GM21717 (cell line): ENCODE data around the gene LYZL4.

ENCODE experiments used
- ATAC-seq: cut with Tn5 transposase; IDR thresholded peaks from one replicate; pipeline ENCODE4 v1.9.1; 2021; ENCODE audit warnings: mild to moderate bottlenecking, moderate library complexity; ENCODE audit not compliant: unreplicated experiment

Gene LYZL4, protein sequence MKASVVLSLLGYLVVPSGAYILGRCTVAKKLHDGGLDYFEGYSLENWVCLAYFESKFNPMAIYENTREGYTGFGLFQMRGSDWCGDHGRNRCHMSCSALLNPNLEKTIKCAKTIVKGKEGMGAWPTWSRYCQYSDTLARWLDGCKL

DNA sequence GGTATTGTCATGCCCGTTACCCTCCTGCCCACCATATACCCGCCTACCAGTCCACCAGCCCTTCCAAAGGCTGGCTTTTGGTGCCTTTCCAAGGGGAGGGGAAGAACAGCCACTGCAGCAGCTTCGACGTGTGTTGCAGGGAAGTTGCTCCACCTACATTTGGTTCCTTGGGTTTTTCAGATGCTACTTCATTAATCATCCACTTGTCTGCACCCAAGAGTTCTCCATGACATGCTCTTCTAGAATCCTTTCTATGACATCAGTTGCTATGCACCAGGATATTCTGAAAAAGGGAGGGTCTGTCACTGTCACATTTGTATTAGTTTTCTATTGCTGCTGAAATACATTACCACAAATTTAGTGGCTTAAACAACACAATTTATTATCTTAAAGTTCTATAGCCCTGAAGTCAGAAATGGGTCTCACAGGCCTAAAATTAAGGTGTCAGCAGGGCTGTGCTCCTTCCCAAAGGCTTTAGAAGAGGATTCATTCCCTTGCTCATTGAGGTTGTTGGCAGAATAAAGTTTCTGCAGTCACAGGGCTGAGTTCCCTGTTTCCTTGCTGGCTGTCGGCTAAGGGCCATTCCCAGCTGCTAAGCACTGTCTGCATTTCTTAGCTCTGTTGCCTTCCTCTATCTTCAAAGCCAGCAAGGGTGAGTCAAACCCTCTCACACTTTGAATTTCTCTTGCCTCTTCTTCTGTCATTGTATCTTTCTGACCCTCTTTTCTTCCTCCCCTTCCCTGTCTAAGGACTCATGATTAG is at the start of gene LYZL4:
Gene LYZL4, minus strand, starts transcription at position 241 of the 762 bp plus-strand sequence. CDS start 3,359 bp downstream, outside the sequence.
- ATAC-seq: no peak

DNA sequence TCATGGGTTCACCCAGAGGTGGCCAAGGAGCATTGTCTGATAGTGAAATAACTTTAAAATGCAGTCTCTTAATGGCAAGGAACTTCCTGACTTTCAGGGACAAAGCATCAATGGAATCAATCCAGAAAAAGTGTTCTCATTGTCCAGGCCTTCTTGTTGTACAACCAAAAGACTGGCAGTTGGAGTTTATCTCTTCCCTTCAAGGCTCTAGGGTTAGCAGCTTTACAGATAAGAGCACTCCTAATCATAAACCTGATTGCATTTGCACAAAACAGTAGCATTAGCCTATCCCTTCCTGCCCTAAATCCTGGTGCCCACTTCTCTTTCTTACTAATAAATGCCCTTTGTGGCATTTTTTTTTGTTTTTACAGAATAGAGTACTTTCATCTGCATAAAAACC is 48.7 kb upstream of the LYZL4 start:
- ATAC-seq: no peak

DNA sequence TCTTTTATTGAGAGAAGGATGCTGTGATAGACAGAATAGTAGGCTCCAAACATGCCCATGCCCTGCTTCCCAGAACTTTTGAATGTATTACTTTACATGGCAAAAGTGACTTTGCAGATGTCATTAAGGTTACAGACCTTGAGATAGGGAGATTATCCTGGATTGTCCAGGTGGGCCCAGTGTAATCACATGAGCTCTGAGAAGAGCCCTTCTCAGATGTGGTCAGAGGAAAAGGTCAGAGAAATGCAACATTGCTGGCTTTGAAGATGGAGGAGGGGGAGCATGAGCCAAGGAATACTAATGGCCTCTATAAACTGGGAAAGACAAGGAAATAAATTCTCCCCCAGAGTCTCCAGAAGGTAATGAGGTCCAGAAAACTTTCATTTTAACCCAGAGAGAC is 45.8 kb upstream of the LYZL4 start:
- no peak for ATAC-seq

DNA sequence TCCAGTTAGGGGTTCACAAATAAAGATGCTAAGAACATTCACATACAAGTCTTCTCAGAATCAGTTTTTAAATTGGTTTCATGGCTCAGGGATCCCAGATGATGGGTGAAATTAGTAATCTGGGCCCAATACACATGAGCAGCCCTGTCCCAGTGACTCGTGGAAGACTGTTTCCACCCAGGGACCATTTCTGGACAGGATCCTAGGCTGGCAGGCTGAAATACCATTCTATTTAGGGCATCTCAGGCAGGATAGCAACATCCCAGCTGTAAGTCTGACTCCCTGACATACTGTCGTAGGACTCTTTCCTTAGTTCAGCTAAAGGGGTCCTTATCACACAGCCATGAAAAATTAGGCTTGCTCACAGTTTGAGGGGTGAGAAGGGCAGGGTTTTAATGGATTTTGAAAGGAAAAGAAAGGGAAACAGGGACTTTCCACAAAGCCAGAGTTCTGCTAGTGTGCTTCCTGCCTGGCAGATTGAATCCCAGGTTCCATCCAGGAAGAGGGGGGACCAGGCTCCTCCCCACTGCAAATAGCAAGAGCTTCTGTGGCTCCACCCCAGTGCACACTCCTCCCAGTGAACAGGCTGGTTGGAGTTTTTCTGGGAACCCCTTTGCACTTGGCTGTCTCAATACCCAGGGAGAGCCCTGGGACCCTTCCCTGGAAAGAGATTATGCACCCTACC is 41.3 kb upstream of the LYZL4 start:
- ATAC-seq: no peak

DNA sequence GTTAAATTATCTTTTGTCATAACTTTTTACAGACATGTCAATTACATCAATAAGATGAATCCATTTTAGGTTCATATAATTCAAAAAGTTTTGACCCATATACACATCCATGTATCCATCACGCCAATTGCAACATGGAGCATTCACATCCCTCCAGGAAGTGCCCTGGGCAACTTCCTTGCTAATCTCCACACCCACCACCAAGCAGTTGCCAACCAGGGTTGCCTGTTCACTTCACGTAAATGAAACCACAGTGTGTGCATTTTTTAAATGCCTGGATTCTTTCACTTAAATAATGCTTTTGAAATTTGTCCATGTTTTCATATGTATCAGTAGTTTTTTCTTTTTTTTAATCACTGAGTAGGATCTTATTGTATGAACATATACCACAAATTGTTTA is 40.7 kb upstream of the LYZL4 start:
- no peak for ATAC-seq

DNA sequence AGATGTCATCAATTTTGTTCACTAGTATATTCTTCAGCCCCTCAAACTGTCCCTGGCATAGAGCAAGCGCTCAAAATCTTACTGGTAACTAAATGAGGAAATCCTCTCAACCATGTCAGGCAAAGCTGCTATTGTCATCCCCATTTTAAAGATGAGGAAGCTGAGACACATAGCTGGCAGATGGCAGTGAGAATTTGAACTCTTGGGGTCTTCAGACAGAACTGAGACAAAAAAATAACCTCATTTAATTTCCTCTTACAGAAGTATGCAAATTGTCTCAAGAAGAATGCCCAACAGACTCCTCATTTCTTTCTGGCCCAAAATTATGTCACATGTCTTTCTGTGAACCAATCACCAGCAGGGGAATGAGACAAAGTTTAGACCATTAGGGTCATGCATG is 40.2 kb upstream of the LYZL4 start:
- ATAC-seq: no peak

DNA sequence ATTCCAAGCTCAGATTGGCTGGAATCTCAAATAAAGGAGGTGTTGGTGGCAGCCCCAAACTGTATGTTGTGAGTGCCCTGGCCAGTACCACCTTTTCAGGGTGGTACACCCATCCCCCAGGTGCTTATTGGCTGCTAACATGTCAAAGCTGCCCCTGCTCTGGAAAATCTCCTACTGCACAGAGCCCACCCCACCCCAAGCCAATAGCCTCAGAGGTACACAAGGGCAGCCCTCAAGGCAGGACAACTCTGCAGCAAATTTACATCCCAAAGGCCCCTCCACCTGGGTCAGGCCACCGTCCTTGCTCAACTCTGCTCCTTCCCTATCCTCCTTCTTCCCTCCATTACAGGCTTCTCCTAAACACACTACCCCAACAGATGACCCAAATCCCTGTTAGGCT is 37.1 kb upstream of the LYZL4 start:
- no peak for ATAC-seq

DNA sequence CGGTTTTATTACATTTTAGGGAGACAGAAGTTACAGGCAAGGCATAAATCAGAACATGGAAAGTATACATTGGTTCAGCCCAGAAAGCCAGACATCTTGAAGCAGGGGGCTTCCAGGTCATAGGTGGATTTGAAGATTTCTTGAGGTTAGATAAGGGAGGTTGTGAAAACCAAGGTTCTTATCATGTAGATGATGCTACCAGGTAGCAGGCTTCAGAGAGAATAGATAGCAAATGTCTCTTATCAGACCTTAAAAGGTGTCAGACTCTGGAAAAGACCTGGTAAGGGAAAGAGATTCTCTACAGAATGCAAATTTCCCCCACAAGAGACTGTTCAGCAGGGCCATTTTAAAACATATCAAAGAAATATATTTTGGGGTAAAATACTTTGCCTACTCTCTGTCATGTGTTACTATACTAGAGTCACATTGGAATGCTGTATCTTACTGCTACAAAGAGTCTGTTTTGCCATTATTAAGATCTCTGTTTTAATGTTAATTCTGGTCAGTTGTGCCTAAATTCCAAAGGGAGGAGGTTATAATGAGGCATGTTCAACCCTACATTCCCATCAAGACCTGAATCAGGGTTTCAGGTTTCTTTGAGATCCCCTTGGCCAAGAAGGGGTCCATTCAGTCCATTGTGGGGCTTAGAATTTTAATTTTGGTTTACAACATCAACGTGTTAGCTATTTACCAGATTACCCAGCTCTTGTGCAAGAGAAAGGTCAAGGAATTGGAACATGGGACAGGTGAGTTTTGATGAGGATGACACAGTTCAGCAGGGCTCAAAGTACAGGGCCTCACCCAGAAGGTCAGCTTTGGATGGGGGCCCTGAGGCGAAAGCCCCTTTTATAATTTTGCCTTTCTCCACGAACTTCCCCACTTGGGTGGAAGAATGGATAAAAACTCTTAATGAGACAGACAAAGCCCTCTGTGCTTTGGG is 36.0 kb upstream of the LYZL4 start:
- ATAC-seq: no peak

DNA sequence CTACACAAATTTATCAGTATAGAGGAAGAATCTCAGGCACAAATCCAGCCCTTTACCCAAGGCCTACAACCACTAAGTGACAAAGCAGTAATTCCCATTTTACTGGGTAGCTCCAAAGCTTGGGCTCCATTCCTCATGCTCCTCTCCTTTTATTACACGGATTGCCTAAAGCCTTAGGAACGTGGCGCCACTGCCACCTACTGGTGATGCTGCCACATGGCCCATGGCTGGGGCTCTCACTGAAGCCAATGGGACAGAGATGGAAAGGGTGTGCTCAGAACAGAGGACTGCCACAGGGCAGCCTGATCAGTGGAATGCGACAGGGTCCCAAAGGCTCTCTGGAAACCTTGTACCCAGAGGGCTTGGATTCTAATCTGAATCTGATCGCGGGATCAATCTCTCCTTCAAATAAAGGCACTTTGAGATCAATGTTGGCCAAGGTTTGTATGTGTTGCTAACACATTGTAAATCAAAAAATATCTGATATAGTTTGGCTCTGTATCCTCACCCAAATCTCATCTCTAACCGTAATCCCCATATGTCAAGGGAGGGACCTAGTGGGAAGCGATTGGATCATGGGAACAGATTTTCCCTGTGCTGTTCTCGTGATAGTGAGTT is 33.5 kb upstream of the LYZL4 start:
- no peak for ATAC-seq

DNA sequence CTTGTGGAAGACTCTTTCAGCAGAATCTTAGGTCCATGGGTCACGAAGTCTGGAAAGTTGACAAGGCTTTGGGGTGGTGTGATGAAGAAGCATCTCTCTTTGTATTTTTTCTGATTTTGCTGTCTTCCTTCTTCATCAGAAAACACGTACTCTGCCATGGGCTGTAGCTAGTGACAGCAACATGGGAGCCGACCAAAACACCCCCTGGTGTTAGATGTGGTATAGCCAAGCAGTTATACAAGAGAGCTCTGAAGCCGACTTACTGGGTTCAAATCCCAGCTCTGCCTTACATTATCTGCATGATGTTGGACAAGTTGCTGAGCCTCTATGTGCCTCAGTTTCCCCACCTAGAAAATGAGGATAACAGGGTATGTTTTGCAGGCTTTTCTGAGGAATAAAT is 32.9 kb upstream of the LYZL4 start:
- no peak for ATAC-seq

DNA sequence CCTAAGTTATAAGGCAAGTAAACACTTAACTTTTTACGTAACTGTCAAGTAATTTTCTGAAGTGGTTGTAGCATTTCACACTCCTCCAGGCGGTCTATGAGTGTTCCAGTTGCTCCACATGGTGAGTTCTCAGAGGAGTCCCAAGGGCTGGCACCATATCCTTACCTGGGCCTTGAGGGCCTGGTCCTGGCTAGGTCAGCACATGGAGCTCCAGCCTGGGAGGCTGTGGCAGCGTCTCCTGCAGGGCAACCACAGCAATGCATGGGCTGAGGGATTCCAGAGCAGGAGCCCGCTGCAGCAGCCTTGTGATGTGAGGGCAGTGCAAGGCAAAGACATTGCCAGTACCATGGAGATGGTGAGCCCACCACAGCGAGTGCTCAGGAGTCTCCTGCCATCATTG is 32.2 kb upstream of the LYZL4 start:
- no peak for ATAC-seq

DNA sequence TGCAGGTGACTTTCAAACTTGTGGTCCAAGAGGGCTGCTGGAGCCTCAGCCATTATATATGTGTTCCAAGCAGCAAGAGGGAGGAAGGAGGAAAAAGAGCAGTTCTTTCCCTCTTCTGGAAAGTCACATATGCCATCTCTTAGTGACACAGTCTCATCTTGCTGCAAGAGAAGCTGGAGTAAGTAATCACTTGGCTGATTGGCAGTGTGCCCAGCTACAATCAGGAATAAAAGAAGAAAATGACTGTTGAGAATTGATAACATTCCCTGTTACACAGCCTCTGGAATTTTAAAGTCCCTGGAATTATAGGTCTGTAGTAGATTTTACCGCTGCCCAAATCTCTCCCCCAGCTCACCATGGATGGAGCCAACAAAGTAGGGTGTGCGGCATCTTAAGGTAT is 31.4 kb upstream of the LYZL4 start:
- ATAC-seq: no peak

DNA sequence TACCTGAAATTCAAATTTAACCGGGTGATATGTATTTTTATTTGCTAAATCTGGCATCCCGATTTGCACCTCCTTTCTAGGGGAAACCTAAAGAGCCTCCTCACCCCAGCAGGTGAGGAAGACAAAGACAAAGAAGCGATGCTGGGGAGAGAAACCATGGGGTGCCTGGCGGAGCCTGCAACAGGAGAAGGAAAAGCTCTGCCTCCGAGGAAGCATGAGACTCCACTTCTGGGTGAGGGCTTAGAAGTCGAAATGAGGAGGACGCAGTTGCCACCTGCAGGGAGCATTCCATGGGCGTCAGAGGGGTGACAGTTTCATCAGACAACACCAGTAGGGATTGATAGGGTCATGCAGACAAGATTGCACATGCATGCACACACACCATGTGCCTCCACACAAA is 30.5 kb upstream of the LYZL4 start:
- ATAC-seq: no peak

DNA sequence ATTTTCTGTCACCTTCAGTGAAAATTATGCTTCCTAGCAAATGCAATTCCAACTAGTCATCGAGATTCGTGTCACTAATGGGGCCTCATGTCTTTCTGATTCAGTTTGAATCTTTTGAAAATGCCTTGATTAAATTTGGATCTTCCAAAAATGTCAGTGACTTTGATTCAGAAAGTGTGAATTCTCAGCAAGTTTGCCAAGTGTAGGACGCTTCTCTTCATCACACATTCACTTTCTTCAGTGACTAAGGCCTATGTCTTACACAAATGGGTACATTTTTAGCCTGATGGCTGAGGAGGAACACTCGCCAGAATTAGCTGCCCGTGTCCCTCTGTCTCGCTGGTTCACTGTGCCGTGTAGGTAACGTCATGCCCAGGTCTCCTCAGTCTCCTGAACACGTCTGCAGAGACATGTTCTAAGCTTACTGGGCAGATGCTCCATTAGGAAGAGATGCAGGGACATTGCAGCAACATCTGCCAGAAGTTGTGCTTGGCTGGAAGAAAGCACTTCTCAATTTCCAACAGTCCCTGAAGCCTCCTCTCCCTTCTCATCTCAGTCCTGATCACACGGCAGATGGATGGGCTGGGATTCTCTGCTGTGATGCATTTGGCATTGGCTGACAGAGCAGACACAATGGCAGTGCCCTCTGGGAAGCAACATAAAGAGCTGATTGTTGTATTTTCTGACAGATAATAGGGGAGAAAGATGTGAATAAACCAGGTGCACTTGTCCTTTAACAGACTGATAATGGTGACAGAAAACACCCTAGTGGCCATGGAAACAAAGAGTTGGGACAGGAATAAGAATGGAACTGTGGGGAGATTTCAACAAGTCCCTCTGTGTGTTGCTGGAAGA is 29.1 kb upstream of the LYZL4 start:
- ATAC-seq: no peak

DNA sequence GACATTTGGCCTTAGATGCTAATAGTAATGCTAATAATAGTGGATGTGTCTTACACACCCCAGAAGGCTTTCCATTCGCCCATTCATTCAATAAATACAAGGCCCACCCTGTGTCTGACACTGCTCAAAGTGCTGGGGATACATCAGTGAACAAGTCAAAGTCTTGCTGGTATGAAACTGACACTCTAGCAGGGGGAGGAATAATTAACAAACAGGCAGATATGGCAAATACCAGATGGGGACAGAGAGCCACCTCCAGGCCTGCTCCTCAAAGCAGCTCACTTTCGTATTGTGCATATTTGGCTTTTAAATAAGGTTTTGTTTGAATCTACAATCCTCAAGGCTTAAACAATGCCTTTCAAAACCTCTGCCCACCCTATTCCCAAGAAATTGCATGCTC is 28.3 kb upstream of the LYZL4 start:
- ATAC-seq: no peak

DNA sequence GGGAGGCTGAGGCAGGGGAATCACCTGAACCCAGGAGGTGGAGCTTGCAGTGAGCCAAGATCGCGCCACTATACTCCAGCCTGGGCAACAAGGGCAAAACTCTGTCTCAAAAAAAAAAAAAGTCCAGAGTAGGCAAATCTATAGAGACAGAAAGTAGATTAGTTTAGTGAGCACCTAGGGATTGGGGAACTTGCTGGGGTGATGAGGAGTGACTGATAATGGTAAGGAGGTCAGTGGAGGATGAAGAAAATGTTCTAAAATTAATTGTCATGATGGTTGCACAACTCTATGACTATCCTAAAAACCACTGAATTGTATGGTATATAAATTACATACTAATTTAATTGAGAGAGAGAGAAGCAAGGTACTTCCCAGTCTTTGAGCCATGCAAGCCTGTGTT is 27.8 kb upstream of the LYZL4 start:
- no peak for ATAC-seq

DNA sequence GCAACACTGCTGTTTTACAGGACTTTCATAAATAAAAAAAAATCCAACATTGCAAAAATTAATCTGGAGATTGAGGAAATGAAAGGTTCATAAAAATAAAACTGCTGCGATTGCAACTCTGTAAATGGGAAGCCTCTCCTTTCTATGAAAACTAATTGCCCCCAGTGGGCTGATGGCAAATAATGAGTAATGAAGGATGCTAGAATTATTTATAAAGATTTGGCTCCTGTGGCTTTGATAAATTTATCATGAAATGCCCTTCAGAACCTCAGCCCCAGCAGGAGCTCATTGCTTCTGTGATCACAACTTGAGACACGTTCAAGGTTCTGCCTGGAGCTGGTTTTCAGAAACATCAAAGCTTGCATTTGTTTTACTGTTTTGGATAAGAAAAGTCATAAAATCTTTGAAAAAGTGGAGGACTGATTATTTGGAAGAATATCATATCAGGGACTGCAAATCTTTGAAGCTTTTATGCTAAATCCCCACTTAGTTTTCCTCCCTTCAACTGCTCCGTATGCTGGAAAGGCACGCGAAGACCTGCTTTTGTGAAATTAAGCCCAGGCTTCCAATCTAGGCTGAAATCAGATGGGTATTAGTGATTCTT is 24.5 kb upstream of the LYZL4 start:
- no peak for ATAC-seq

DNA sequence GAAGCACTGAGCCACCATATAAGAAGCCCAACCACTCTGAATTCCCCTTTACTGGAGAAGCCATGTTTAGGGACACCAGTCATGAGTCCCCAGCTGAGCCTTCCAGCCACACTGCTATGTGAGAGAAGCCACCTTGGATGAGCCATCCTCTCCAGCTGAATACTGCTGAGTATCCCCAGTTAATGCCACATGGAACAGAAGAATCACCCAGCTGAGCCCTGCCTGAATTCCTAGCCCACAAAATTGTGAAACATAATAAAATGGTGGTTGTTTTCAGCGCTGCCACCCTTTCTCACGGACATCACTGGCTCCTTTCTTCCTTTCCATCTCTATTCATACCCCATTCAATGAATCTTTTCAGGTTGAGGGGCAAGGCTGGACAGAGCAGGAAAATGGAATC is 22.1 kb upstream of the LYZL4 start:
- ATAC-seq: no peak

DNA sequence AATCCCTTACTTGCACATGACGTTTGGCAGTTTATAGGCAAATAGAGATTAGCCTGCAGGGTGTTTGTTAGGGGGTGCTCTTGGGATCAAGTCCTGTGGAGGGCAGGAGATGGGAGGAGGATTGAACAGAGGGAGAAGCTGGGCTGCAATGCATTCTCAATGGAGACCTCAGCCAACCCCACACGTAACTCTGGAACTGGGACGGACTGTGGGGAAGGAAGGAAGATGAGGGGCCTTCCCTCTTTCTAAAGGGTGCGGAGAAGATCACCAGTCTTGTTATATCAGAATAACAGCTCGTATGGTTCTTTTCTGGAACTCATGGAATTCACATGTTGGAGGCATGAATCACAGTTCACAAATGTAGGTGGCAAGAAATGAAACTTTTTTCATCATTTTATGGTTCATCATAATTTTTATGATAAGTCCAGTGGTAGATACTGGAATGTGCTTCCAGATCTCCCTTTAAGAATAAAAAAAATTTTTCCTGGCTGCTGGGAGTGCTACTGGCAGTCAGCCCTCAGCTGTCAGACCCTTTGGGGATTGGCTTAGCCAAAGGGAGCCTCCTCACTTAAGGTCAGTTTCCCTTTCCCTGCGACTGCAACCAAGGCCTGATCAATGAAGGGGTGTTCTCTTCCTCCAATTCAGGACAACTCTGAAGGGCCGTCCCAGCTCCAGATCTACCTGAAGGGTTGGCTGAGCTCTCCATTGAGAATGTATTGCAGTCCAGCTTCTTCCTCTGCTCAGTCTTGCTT is 20.5 kb upstream of the LYZL4 start:
- ATAC-seq: no peak
